ENCODE data around the gene ASIC2.

ASIC2 gene

DNA sequence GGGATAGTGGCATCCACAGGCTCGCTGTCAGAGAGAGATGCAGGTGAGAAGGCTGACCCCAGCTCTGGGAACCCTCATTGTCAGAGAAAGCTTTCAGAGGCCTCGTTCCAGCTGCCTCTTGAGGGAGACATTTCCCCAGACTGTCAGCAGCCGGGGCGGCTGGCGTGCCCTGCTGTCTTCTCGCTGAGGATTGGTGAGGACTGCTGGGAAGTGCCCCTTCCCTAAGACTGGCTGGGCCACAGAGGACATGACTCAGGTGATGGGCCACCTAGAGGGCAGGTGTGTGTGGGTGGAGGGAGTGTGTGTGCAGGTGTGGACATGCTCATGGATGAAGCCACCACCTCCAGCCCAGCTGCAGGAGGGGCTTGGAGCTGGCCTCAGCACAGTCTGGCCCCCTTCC is 276.2 kb downstream of the ASIC2 start:
- TF ChIP-seq CTCF (IDR thresholded peaks at IDR 0.05; ENCODE audit: low read depth, low read length, missing control alignments) = no peak
- H3K4me3 ChIP-seq (replicated peaks; ENCODE audit: low read depth, low read length) = no peak overlapping the region
- no peak for DNase-seq (ENCODE audit: extremely low read depth, low read depth)

GRCh38 chr17:33015716-33016346 is 277.3 kb downstream of the ASIC2 start:
- no peak for DNase-seq (ENCODE audit: extremely low read depth, low read depth)
- no peak for TF ChIP-seq CTCF (IDR thresholded peaks at IDR 0.05; ENCODE audit: low read depth, low read length, missing control alignments)
- H3K4me3 ChIP-seq (replicated peaks; ENCODE audit: low read depth, low read length) = no peak overlapping the region

- no peak for DNase-seq (ENCODE audit: extremely low read depth, low read depth)
- no peak for TF ChIP-seq CTCF (IDR thresholded peaks at IDR 0.05; ENCODE audit: low read depth, low read length, missing control alignments)
- no peak overlapping the region for H3K4me3 ChIP-seq (replicated peaks; ENCODE audit: low read depth, low read length)
Measured at GRCh38 chr17:33014751-33015150, 278.3 kb downstream of the ASIC2 start.

GRCh38 chr17:33013596-33014375 is 279.3 kb downstream of the ASIC2 start:
- H3K4me3 ChIP-seq (replicated peaks; ENCODE audit: low read depth, low read length) = no peak overlapping the region
- no peak for DNase-seq (ENCODE audit: extremely low read depth, low read depth)
- TF ChIP-seq CTCF (IDR thresholded peaks at IDR 0.05; ENCODE audit: low read depth, low read length, missing control alignments) = no peak

DNA sequence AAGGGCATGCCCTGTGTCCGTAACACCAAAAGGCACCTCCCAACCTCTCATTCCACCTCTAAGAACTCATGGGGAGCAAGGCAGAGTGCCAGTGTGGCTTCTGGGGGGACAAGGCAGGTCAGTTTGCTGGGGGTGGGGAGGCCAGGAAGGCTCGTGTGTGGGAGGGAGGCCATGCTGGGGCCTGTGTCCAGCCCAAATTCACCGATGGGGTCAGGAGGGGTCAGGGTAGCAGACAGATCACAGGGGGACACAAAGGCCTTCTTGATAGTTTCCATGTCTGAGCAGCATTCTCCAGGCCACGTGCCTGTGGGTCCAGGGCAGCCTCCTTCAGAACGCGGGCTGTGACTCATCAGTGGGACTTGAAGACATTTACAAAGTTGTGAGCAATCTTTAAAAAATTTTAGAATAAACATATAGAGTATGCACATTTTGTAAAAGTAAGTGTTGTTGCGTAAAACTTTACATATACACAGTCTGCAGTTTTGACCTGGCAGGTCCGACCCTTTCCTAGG is 280.5 kb downstream of the ASIC2 start:
- no peak for TF ChIP-seq CTCF (IDR thresholded peaks at IDR 0.05; ENCODE audit: low read depth, low read length, missing control alignments)
- no peak overlapping the region for H3K4me3 ChIP-seq (replicated peaks; ENCODE audit: low read depth, low read length)
- DNase-seq (ENCODE audit: extremely low read depth, low read depth) = peak; percentile 74

DNA sequence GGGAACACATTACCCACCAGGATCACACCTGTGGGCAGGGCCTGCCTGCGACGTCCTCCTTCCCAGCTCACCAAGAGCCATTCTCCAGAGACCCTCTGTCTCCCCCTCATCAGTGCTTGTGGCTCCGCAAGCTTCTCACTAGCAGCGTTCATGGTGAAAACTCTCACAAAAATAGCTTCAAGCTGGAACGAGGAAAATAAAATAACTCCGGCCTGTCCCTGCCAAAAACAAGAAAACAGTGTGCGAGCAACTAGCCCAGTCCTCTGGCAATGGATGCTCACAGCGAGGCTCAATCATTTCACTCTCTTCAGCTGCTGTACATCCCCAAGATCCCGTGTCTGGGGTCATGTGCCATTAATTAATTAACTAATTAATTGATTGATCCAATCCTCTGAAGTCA is 283.5 kb downstream of the ASIC2 start:
- no peak for DNase-seq (ENCODE audit: extremely low read depth, low read depth)
- TF ChIP-seq CTCF (IDR thresholded peaks at IDR 0.05; ENCODE audit: low read depth, low read length, missing control alignments) = no peak
- no peak overlapping the region for H3K4me3 ChIP-seq (replicated peaks; ENCODE audit: low read depth, low read length)
